Body of pancreas (tissue), 4 donors: Measurements from ENCODE around the gene FGD5. TPM values are rescaled to one million over a fixed set of nuclear protein-coding genes. Genes with fewer than 3 reads are reported as not detected.

Experiments
- ATAC-seq: fragments of 150-250 bp; one replicate; pipeline ENCODE4 v1.9.1; 2016
- DNase-seq, 4 donors: peaks; one replicate each; pipeline ENCODE4 v3.0.0-alpha.2; 2019
- H3K27ac ChIP-seq, 4 donors: fragments of 200-600 bp; sonication (generic); 1 replicate in 3 of 4; 2 replicates in 1 of 4; pipeline versions ENCODE4 v1.5.1 to v1.6.1; 2016 to 2019; ENCODE audit warnings: mild to moderate bottlenecking in 1 of 4, mixed read lengths in 1 of 4, moderate library complexity in 1 of 4
- H3K27me3 ChIP-seq, 2 donors: fragments of 200-600 bp; sonication (generic); one replicate each; pipeline ENCODE4 v1.6.0; 2016; ENCODE audit warnings: mild to moderate bottlenecking in 1 of 2
- H3K36me3 ChIP-seq, 2 donors: fragments of 200-600 bp; sonication (generic); replicated peaks in 1 of 2; 2 replicates each; pipeline ENCODE4 v1.5.1; 2016; ENCODE audit warnings: low read depth in 2 of 2; ENCODE audit not compliant: insufficient read depth in 1 of 2
- H3K4me1 ChIP-seq: fragments of 200-600 bp; sonication (generic); one replicate; pipeline ENCODE4 v1.6.0; 2016
- H3K4me3 ChIP-seq, 2 donors: fragments of 200-600 bp; sonication (generic); 1 replicate in 1 of 2; 2 replicates in 1 of 2; pipeline ENCODE4 v1.5.1; 2016 to 2019
- H3K9me3 ChIP-seq, 3 donors: fragments of 200-600 bp; sonication (generic); 1 replicate in 2 of 3; 2 replicates in 1 of 3; pipeline ENCODE4 v1.5.1; 2016
- CTCF ChIP-seq, 7 experiments: fragments of 450-650 bp in 4 of 7; fragments of 200-600 bp in 3 of 7; sonication (generic) in 3 of 7; IDR thresholded peaks; one replicate each; pipeline ENCODE4 v1.5.1; 2016 to 2019; ENCODE audit warnings: antibody characterized with exemption in 7 of 7
- POLR2A ChIP-seq, 3 donors: fragments of 450-650 bp; IDR thresholded peaks; one replicate each; pipeline ENCODE4 v1.6.1; 2016; ENCODE audit warnings: antibody characterized with exemption in 3 of 3, mild to moderate bottlenecking in 2 of 3
- WGBS, 2 donors: methylation state at CpG; one replicate each; pipeline ENCODE4 v1.1.5; 2017; 5-methylcytosine and 5-hydroxymethylcytosine counted together
- intact Hi-C: fragments of 100-400 bp; cut with DNase I; formaldehyde crosslinking; loops from one replicate; pipeline ENCODE4 v1.15.1; 2023
- total RNA-seq, 2 donors: library from RNA; depleted of rRNA; stranded (reverse); fragments of >200 nt; gene quantifications; one replicate each; pipeline ENCODE4 v1.1.0, GENCODE V29; 2016

The FGD5 gene
- total RNA-seq, 2 donors from 2014 or later, result 4.9 to 7.8 TPM

GRCh38 chr3:14938954-14939353 is 120.2 kb downstream of the FGD5 start:
- ATAC-seq (no peak), DNase-seq (no peak)
- Histone ChIP-seq H3K27ac (no peak overlapping the region), H3K27me3 (no peaks in the 10 kb centered on the region), H3K9me3 (no peaks in the 10 kb centered on the region), H3K4me3 (no peak overlapping the region), H3K36me3 (no peaks in the 10 kb centered on the region), H3K4me1 (peaks cover 20% of the 10 kb centered on the region)
- no peak for TF ChIP-seq POLR2A (IDR thresholded peaks at IDR 0.05)
- no peak for TF ChIP-seq CTCF (IDR thresholded peaks at IDR 0.05)
- intact Hi-C loops, result no loop called here
- 78 to 83% methylated on average over 4 of the region's 4 CpGs for WGBS, 2 donors

- peaks cover 43% of the 10 kb centered on the region for H3K4me1 ChIP-seq
- no peak overlapping the region for H3K4me3 ChIP-seq
- no peak for ATAC-seq
- intact Hi-C loops, result no loop called here
- H3K36me3 ChIP-seq, result no peaks in the 10 kb centered on the region
- 100% methylated on average over 1 of the region's 1 CpG for WGBS, 2 donors
- H3K27ac ChIP-seq, result no peak overlapping the region
- no peaks in the 10 kb centered on the region for H3K9me3 ChIP-seq
- no peak for TF ChIP-seq CTCF (IDR thresholded peaks at IDR 0.05)
- TF ChIP-seq POLR2A (IDR thresholded peaks at IDR 0.05), result no peak
- DNase-seq, result no peak
- H3K27me3 ChIP-seq, result no peaks in the 10 kb centered on the region
These were observed 123.1 kb downstream of the FGD5 start for GRCh38 chr3:14941871-14942270.

GRCh38 chr3:14943042-14943441 is 124.3 kb downstream of the FGD5 start:
- peak overlapping the region in 3 of 4 donors; percentile 43 to 64 (median 59) for H3K27ac ChIP-seq
- no peaks in the 10 kb centered on the region for H3K9me3 ChIP-seq
- H3K36me3 ChIP-seq, result no peaks in the 10 kb centered on the region
- no peak overlapping the region for H3K4me3 ChIP-seq
- no peaks in the 10 kb centered on the region for H3K27me3 ChIP-seq
- DNase-seq (no peak), ATAC-seq (no peak)
- intact Hi-C loops, result no loop called here
- TF ChIP-seq POLR2A (IDR thresholded peaks at IDR 0.05) (no peak), CTCF (IDR thresholded peaks at IDR 0.05) (no peak)
- peaks cover 43% of the 10 kb centered on the region for H3K4me1 ChIP-seq

- ATAC-seq (no peak), DNase-seq (no peak)
- Histone ChIP-seq H3K4me1 (peaks cover 60% of the 10 kb centered on the region), H3K27me3 (no peaks in the 10 kb centered on the region), H3K9me3 (no peaks in the 10 kb centered on the region), H3K4me3 (no peak overlapping the region), H3K27ac (peak overlapping the region in 1 of 4 donors; percentile 99), H3K36me3 (no peaks in the 10 kb centered on the region)
- 16 to 19% methylated on average over 4 of the region's 4 CpGs for WGBS, 2 donors
- TF ChIP-seq POLR2A (IDR thresholded peaks at IDR 0.05) (no peak), CTCF (IDR thresholded peaks at IDR 0.05) (no peak)
- intact Hi-C loops, result no loop called here
These were observed 127.5 kb downstream of the FGD5 start for GRCh38 chr3:14946236-14946635.

GRCh38 chr3:14946739-14947099 is 128.0 kb downstream of the FGD5 start:
- DNase-seq (no peak), ATAC-seq (no peak)
- peak overlapping the region; percentile 86 to 99 (median 97) for H3K27ac ChIP-seq
- H3K4me3 ChIP-seq, result peak overlapping the region; percentile 47 to 71
- TF ChIP-seq POLR2A (IDR thresholded peaks at IDR 0.05), result no peak
- no peak for TF ChIP-seq CTCF (IDR thresholded peaks at IDR 0.05)
- WGBS, 2 donors, result 0% methylated on average over 8 of the region's 8 CpGs
- no peaks in the 10 kb centered on the region for H3K9me3 ChIP-seq
- no peaks in the 10 kb centered on the region for H3K27me3 ChIP-seq
- H3K4me1 ChIP-seq, result peaks cover 59% of the 10 kb centered on the region
- intact Hi-C loops, result no loop called here
- no peaks in the 10 kb centered on the region for H3K36me3 ChIP-seq
